ENCODE measurements around the gene YWHAE. TPM values are rescaled to one million over a fixed set of nuclear protein-coding genes. Genes with fewer than 3 reads are reported as not detected.

The YWHAE gene
- total RNA-seq, 1 donor from 2014 or later: 1,032 TPM

- Histone ChIP-seq H3K4me3 (ENCODE audit: low read depth, low read length) (no peak overlapping the region), H3K36me3 (ENCODE audit: control insufficient read depth, insufficient read depth, low read length) (no peaks in the 10 kb centered on the region), H3K27me3 (ENCODE audit: control insufficient read depth, insufficient read depth, low read length) (peaks cover 3% of the 10 kb centered on the region)
- DNase-seq (ENCODE audit: low read depth): no peak
- TF ChIP-seq, protein P1, sequence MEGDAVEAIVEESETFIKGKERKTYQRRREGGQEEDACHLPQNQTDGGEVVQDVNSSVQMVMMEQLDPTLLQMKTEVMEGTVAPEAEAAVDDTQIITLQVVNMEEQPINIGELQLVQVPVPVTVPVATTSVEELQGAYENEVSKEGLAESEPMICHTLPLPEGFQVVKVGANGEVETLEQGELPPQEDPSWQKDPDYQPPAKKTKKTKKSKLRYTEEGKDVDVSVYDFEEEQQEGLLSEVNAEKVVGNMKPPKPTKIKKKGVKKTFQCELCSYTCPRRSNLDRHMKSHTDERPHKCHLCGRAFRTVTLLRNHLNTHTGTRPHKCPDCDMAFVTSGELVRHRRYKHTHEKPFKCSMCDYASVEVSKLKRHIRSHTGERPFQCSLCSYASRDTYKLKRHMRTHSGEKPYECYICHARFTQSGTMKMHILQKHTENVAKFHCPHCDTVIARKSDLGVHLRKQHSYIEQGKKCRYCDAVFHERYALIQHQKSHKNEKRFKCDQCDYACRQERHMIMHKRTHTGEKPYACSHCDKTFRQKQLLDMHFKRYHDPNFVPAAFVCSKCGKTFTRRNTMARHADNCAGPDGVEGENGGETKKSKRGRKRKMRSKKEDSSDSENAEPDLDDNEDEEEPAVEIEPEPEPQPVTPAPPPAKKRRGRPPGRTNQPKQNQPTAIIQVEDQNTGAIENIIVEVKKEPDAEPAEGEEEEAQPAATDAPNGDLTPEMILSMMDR (IDR thresholded peaks at IDR 0.05; ENCODE audit: insufficient read depth, low read length, poor library complexity, severe bottlenecking): no peak
Observed at GRCh38 chr17:1329745-1330343, 70.2 kb downstream of the YWHAE start.

- Histone ChIP-seq H3K36me3 (ENCODE audit: control insufficient read depth, insufficient read depth, low read length) (no peaks in the 10 kb centered on the region), H3K27me3 (ENCODE audit: control insufficient read depth, insufficient read depth, low read length) (peaks cover 3% of the 10 kb centered on the region), H3K4me3 (ENCODE audit: low read depth, low read length) (no peak overlapping the region)
- TF ChIP-seq, protein P1 (IDR thresholded peaks at IDR 0.05; ENCODE audit: insufficient read depth, low read length, poor library complexity, severe bottlenecking): no peak
- no peak for DNase-seq (ENCODE audit: low read depth)
Observed at GRCh38 chr17:1328437-1328836, 71.6 kb downstream of the YWHAE start.

DNA sequence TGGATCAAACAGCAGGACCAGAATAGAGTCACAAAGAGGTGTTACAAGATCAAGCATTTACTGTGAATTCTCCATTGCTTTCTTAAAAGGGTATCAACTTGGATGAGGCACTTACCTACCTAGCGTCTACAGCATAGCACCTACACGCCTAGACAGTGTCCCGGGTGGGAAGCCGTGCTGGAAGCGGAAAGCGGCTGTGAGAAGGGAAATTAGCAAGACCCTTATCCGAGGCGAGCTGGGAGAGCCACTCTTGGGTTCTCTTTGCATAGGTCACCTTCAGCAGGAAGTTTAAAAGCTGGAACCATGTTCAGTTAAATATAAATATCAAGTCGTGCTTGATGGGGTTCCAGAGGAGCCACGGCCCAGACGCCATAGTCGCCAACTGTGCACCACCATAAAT lies 74.3 kb downstream of the YWHAE start:
- TF ChIP-seq, protein P1 (IDR thresholded peaks at IDR 0.05; ENCODE audit: insufficient read depth, low read length, poor library complexity, severe bottlenecking): no peak
- no peaks in the 10 kb centered on the region for H3K27me3 ChIP-seq (ENCODE audit: control insufficient read depth, insufficient read depth, low read length)
- H3K36me3 ChIP-seq (ENCODE audit: control insufficient read depth, insufficient read depth, low read length): no peaks in the 10 kb centered on the region
- no peak for DNase-seq (ENCODE audit: low read depth)
- no peak overlapping the region for H3K4me3 ChIP-seq (ENCODE audit: low read depth, low read length)

GRCh38 chr17:1324201-1324771 lies 75.7 kb downstream of the YWHAE start:
- H3K36me3 ChIP-seq (ENCODE audit: control insufficient read depth, insufficient read depth, low read length): no peaks in the 10 kb centered on the region

DNA sequence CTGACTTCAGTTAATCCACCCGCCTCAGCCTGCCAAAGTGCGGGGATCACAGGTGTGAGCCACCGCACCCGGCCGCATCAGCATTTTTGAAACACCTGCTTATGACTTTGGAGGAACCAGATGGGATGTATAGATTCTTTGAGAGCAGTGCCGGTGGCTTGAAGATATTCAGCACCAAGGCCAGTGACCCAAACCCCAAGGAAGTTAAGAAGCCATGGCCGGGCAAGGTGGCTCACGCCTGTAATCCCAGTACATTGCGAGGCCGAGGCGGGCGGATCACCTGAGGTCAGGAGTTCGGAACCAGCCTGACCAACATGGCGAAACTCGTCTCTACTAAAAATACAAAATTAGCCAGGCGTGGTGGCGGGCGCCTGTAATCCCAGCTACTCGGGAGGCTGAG lies 76.7 kb downstream of the YWHAE start:
- H3K27me3 ChIP-seq (ENCODE audit: control insufficient read depth, insufficient read depth, low read length): no peaks in the 10 kb centered on the region
- H3K36me3 ChIP-seq (ENCODE audit: control insufficient read depth, insufficient read depth, low read length): no peaks in the 10 kb centered on the region
- TF ChIP-seq, protein P1 (IDR thresholded peaks at IDR 0.05; ENCODE audit: insufficient read depth, low read length, poor library complexity, severe bottlenecking): no peak
- H3K4me3 ChIP-seq (ENCODE audit: low read depth, low read length): no peak overlapping the region
- DNase-seq (ENCODE audit: low read depth): no peak

More at GRCh38 chr17:1324201-1324771, 75.7 kb downstream of the YWHAE start:
- TF ChIP-seq, protein P1 (IDR thresholded peaks at IDR 0.05; ENCODE audit: insufficient read depth, low read length, poor library complexity, severe bottlenecking): no peak
- Histone ChIP-seq H3K4me3 (ENCODE audit: low read depth, low read length) (no peak overlapping the region), H3K27me3 (ENCODE audit: control insufficient read depth, insufficient read depth, low read length) (no peaks in the 10 kb centered on the region)
- no peak for DNase-seq (ENCODE audit: low read depth)

GRCh38 chr17:1322480-1322879 lies 77.5 kb downstream of the YWHAE start:
- TF ChIP-seq, protein P1 (IDR thresholded peaks at IDR 0.05; ENCODE audit: insufficient read depth, low read length, poor library complexity, severe bottlenecking): no peak
- H3K27me3 ChIP-seq (ENCODE audit: control insufficient read depth, insufficient read depth, low read length): no peaks in the 10 kb centered on the region
- H3K36me3 ChIP-seq (ENCODE audit: control insufficient read depth, insufficient read depth, low read length): no peaks in the 10 kb centered on the region
- no peak for DNase-seq (ENCODE audit: low read depth)
- H3K4me3 ChIP-seq (ENCODE audit: low read depth, low read length): no peak overlapping the region

Measured in kidney epithelial cell (primary cell).